CD4-positive, alpha-beta T cell (primary cell): ENCODE measurements around the gene USP46. TPM values are rescaled to one million over a fixed set of nuclear protein-coding genes. Genes with fewer than 3 reads are reported as not detected.

Experiments used
- ATAC-seq: fragments of 200-7000 bp; cut with Tn5 transposase; one replicate; pipeline ENCODE4 v1.10.0; 2022; ENCODE audit warnings: mild to moderate bottlenecking; ENCODE audit not compliant: poor library complexity
- CTCF ChIA-PET: fragments of 350-600 bp; sonication (Branson Sonifier 250); formaldehyde crosslinking; loops from one replicate; lab custom pipeline; 2021; ENCODE audit warnings: antibody characterized with exemption, inconsistent platforms; lab: Charles Lee
- POLR2A ChIA-PET: fragments of 350-600 bp; sonication (Branson Sonifier 250); formaldehyde crosslinking; loops from one replicate; lab custom pipeline; 2021; ENCODE audit warnings: antibody characterized with exemption, inconsistent platforms; lab: Charles Lee
- DNase-seq, 14 experiments: peaks; one replicate each; pipeline ENCODE4 v3.0.0-alpha.2; 2013 to 2020; ENCODE audit warnings: mixed read lengths in 2 of 14
- H3K27ac ChIP-seq, 2 donors: one replicate each; pipeline versions ENCODE4 v1.5.1 to v1.7.0; 2013; ENCODE audit warnings: low read length in 2 of 2, low read depth in 1 of 2, mild to moderate bottlenecking in 1 of 2
- H3K27me3 ChIP-seq, 2 experiments: 1 replicate in 1 of 2; 2 replicates in 1 of 2; pipeline versions ENCODE4 v1.6.1 to v1.7.0; 2013; ENCODE audit warnings: low read length in 2 of 2, control low read depth in 1 of 2, mild to moderate bottlenecking in 1 of 2, moderate library complexity in 1 of 2; ENCODE audit not compliant: insufficient read depth in 2 of 2, control insufficient read depth in 1 of 2
- H3K36me3 ChIP-seq: one replicate; pipeline ENCODE4 v1.6.1; 2013; ENCODE audit warnings: low read length, control low read depth; ENCODE audit not compliant: insufficient read depth
- H3K4me1 ChIP-seq: one replicate; pipeline ENCODE4 v1.6.1; 2013; ENCODE audit warnings: low read length, control low read depth; ENCODE audit not compliant: insufficient read depth
- H3K4me3 ChIP-seq: one replicate; pipeline ENCODE4 v1.5.1; 2013; ENCODE audit warnings: mild to moderate bottlenecking, low read length, moderate library complexity
- H3K9me3 ChIP-seq, 2 experiments: 1 replicate in 1 of 2; 2 replicates in 1 of 2; pipeline versions ENCODE4 v1.6.1 to v1.7.0; 2013; ENCODE audit warnings: low read length in 2 of 2, mild to moderate bottlenecking in 2 of 2, control low read depth in 1 of 2, moderate library complexity in 1 of 2; ENCODE audit not compliant: control insufficient read depth in 1 of 2, insufficient read depth in 1 of 2
- H3K27ac Mint-ChIP-seq: one replicate; pipeline ENCODE4 v1.8.0; 2020; ENCODE audit warnings: mixed read lengths
- H3K27me3 Mint-ChIP-seq: one replicate; pipeline ENCODE4 v1.8.0; 2021; ENCODE audit warnings: mixed read lengths
- H3K36me3 Mint-ChIP-seq: one replicate; pipeline ENCODE4 v1.8.0; 2021; ENCODE audit warnings: low read depth, mixed read lengths
- H3K4me1 Mint-ChIP-seq: one replicate; pipeline ENCODE4 v1.8.0; 2021; ENCODE audit warnings: low read depth, mixed read lengths
- H3K4me3 Mint-ChIP-seq: one replicate; pipeline ENCODE4 v1.8.0; 2020; ENCODE audit warnings: mild to moderate bottlenecking, mixed read lengths
- H3K9me3 Mint-ChIP-seq: one replicate; pipeline ENCODE4 v1.8.0; 2020; ENCODE audit warnings: mixed read lengths
- intact Hi-C, 2 experiments: fragments of 100-400 bp; cut with DNase I in 1 of 2; cut with micrococcal nuclease in 1 of 2; formaldehyde crosslinking; loops; one replicate each; pipeline versions ENCODE4 v1.15.1 to v1.9.0; 2023 to 2025; cut with DNase I, micrococcal nuclease
- total RNA-seq, 174 experiments: library from RNA in 2 of 174; stranded (reverse) in 2 of 174; gene quantifications; one replicate each; pipeline ENCODE4 v1.2.3 and lab custom pipeline; 2021 to 2026
- TF ChIP-seq, protein P1 (sequence below): fragments of 200-600 bp; IDR thresholded peaks from one replicate; pipeline ENCODE4 v1.8.0; 2022; ENCODE audit warnings: antibody characterized with exemption, mild to moderate bottlenecking

The USP46 gene
- total RNA-seq, 2 experiments from 2014 or later, result 6.8 to 10.5 TPM

DNA sequence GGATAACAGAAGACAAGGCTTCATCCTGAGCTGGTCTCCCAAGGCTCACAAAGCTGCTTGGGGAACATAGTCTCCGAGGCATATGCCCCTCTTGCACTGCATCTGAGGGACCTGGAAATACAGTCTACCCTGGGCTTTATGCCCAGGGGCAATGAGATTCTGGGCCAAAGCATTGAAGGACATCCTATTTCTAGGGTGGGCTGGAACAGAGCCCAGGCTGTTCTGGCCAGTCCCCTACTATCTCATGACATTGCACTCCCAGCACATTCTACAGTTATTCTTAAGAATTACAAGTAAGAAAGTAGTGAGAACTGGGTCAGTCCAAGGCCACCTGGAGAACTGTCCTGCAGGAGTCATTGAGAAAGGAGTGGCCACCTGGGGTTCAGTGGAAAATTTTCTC, 107.6 kb downstream of the USP46 start:
- no peaks in the 10 kb centered on the region for H3K4me1 Mint-ChIP-seq
- CTCF ChIA-PET, result interaction anchor here (0.5 kb wide), 1 partner anchor 30 kb away, joined by 3 read pairs; no protein-coding TSS in a partner anchor
- TF ChIP-seq, protein P1, sequence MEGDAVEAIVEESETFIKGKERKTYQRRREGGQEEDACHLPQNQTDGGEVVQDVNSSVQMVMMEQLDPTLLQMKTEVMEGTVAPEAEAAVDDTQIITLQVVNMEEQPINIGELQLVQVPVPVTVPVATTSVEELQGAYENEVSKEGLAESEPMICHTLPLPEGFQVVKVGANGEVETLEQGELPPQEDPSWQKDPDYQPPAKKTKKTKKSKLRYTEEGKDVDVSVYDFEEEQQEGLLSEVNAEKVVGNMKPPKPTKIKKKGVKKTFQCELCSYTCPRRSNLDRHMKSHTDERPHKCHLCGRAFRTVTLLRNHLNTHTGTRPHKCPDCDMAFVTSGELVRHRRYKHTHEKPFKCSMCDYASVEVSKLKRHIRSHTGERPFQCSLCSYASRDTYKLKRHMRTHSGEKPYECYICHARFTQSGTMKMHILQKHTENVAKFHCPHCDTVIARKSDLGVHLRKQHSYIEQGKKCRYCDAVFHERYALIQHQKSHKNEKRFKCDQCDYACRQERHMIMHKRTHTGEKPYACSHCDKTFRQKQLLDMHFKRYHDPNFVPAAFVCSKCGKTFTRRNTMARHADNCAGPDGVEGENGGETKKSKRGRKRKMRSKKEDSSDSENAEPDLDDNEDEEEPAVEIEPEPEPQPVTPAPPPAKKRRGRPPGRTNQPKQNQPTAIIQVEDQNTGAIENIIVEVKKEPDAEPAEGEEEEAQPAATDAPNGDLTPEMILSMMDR, result no peak

GRCh38 chr4:52550186-52550585, 108.9 kb downstream of the USP46 start:
- no peak for DNase-seq
- Mint-ChIP-seq H3K27ac (no peak overlapping the region), H3K27me3 (peaks cover 51% of the 10 kb centered on the region), H3K4me1 (no peaks in the 10 kb centered on the region), H3K9me3 (no peaks in the 10 kb centered on the region), H3K36me3 (no peaks in the 10 kb centered on the region), H3K4me3 (no peak overlapping the region)
- no peak overlapping the region for H3K27ac ChIP-seq
- intact Hi-C loops, result no loop called here
- no peak for ATAC-seq
- ChIA-PET CTCF (no interaction called here), POLR2A (no interaction called here)
- no peaks in the 10 kb centered on the region for H3K9me3 ChIP-seq
- H3K36me3 ChIP-seq, result no peaks in the 10 kb centered on the region
- no peak overlapping the region for H3K4me3 ChIP-seq
- peaks cover 4% of the 10 kb centered on the region for H3K4me1 ChIP-seq
- peaks cover 0 to 6% of the 10 kb centered on the region in 2 experiments for H3K27me3 ChIP-seq
- TF ChIP-seq, protein P1, result no peak

More for the DNA sequence above, 107.6 kb downstream of the USP46 start:
- H3K4me3 Mint-ChIP-seq, result no peak overlapping the region
- H3K27ac ChIP-seq, result no peak overlapping the region
- ATAC-seq, result no peak
- H3K27me3 Mint-ChIP-seq, result peaks cover 51% of the 10 kb centered on the region
- no peaks in the 10 kb centered on the region for H3K9me3 ChIP-seq
- H3K27me3 ChIP-seq, result peaks cover 0 to 6% of the 10 kb centered on the region in 2 experiments
- no peak overlapping the region for H3K27ac Mint-ChIP-seq
- H3K36me3 ChIP-seq, result no peaks in the 10 kb centered on the region
- H3K4me1 ChIP-seq, result no peaks in the 10 kb centered on the region
- no peaks in the 10 kb centered on the region for H3K36me3 Mint-ChIP-seq
- POLR2A ChIA-PET, result no interaction called here
- no peaks in the 10 kb centered on the region for H3K9me3 Mint-ChIP-seq
- H3K4me3 ChIP-seq, result no peak overlapping the region
- DNase-seq, result no peak
- intact Hi-C loops, result no loop called here

GRCh38 chr4:52548818-52549570, 110.1 kb downstream of the USP46 start:
- Histone ChIP-seq H3K36me3 (no peaks in the 10 kb centered on the region), H3K4me1 (peaks cover 4% of the 10 kb centered on the region), H3K9me3 (no peaks in the 10 kb centered on the region), H3K27me3 (peaks cover 0 to 6% of the 10 kb centered on the region in 2 experiments), H3K27ac (no peak overlapping the region), H3K4me3 (no peak overlapping the region)
- ChIA-PET CTCF (no interaction called here), POLR2A (no interaction called here)
- H3K9me3 Mint-ChIP-seq, result no peaks in the 10 kb centered on the region
- no peak for ATAC-seq
- DNase-seq, result no peak
- H3K27ac Mint-ChIP-seq, result no peak overlapping the region
- intact Hi-C loops, result loop anchor here (5.0 to 10.0 kb wide), 4 partner anchors 116 to 1688 kb away; no protein-coding TSS in a partner anchor
- peaks cover 47% of the 10 kb centered on the region for H3K27me3 Mint-ChIP-seq
- H3K4me3 Mint-ChIP-seq, result no peak overlapping the region
- no peaks in the 10 kb centered on the region for H3K36me3 Mint-ChIP-seq
- TF ChIP-seq, protein P1, result no peak
- no peaks in the 10 kb centered on the region for H3K4me1 Mint-ChIP-seq
